Naive thymus-derived CD8-positive, alpha-beta T cell (primary cell): ENCODE data around the gene BET1L. TPM values are rescaled to one million over a fixed set of nuclear protein-coding genes. Genes with fewer than 3 reads are reported as not detected.
A peak's percentile ranks its signal among the peaks of the same experiment; 100 is the strongest.
"Not testable (repeated sequence)": the region's sequence is repeated elsewhere in the genome, so short reads cannot be mapped to it uniquely, and the experiment has no call there.

Experiments used
- ATAC-seq, 2 donors: fragments of 150-1000 bp; cut with Tn5 transposase in 1 of 2; sonication (Bioruptor Pico), chemical (Tn5 transposase) in 1 of 2; 1 replicate in 1 of 2; 2 replicates in 1 of 2; pipeline ENCODE4 v1.10.0; 2021; ENCODE audit warnings: mild to moderate bottlenecking in 2 of 2, moderate library complexity in 2 of 2
- POLR2A ChIA-PET: fragments of 350-600 bp; sonication (Branson Sonifier 250); formaldehyde crosslinking; loops from one replicate; lab custom pipeline; 2021; ENCODE audit warnings: antibody characterized with exemption; lab: Charles Lee
- DNase-seq, 10 donors: peaks; one replicate each; pipeline versions ENCODE4 v3.0.0 to v3.0.0-alpha.2; 2020 to 2022
- H3K27ac Mint-ChIP-seq, 10 donors: one replicate each; pipeline ENCODE4 v1.8.0; 2020 to 2022; ENCODE audit warnings: mild to moderate bottlenecking in 10 of 10, mixed read lengths in 10 of 10, moderate library complexity in 4 of 10, inconsistent platforms in 1 of 10
- H3K27me3 Mint-ChIP-seq, 5 donors: one replicate each; pipeline ENCODE4 v1.8.0; 2021 to 2022; ENCODE audit warnings: mixed read lengths in 5 of 5
- H3K36me3 Mint-ChIP-seq, 3 donors: one replicate each; pipeline ENCODE4 v1.8.0; 2020 to 2022; ENCODE audit warnings: mixed read lengths in 3 of 3, mild to moderate bottlenecking in 2 of 3, inconsistent platforms in 1 of 3
- H3K4me1 Mint-ChIP-seq, 4 donors: one replicate each; pipeline ENCODE4 v1.8.0; 2021 to 2022; ENCODE audit warnings: mixed read lengths in 4 of 4
- H3K4me3 Mint-ChIP-seq, 10 donors: one replicate each; pipeline ENCODE4 v1.8.0; 2020 to 2022; ENCODE audit warnings: mild to moderate bottlenecking in 10 of 10, mixed read lengths in 10 of 10, moderate library complexity in 6 of 10, inconsistent platforms in 1 of 10
- H3K9me3 Mint-ChIP-seq, 9 donors: one replicate each; pipeline ENCODE4 v1.8.0; 2020 to 2022; ENCODE audit warnings: mixed read lengths in 9 of 9, mild to moderate bottlenecking in 3 of 9, inconsistent platforms in 1 of 9, moderate library complexity in 1 of 9
- polyA plus RNA-seq, 3 donors: library from polyadenylated mRNA; unstranded; fragments of 300-500 nt; fragmentation: Illumina TruSeq; gene quantifications; one replicate each; pipeline ENCODE4 v1.2.3, GENCODE V29; 2021
- total RNA-seq, 8 experiments: library from RNA in 2 of 8; stranded (reverse) in 2 of 8; gene quantifications; one replicate each; pipeline ENCODE4 v1.2.3 and lab custom pipeline; 2021 to 2026

Gene BET1L
- total and polyA plus RNA-seq, 5 experiments from 2014 or later, result 24.0 to 122 (median 75.2) TPM

GRCh38 chr11:189843-190311, 17.3 kb downstream of the BET1L start:
- H3K36me3 Mint-ChIP-seq, H3K4me3 Mint-ChIP-seq, H3K9me3 Mint-ChIP-seq, POLR2A ChIA-PET, H3K4me1 Mint-ChIP-seq, H3K27me3 Mint-ChIP-seq, H3K27ac Mint-ChIP-seq: not testable (repeated sequence)
- ATAC-seq, result peak; percentile 28 to 66
- peak in 6 of 10 donors; percentile 8 to 53 (median 38) for DNase-seq

DNA sequence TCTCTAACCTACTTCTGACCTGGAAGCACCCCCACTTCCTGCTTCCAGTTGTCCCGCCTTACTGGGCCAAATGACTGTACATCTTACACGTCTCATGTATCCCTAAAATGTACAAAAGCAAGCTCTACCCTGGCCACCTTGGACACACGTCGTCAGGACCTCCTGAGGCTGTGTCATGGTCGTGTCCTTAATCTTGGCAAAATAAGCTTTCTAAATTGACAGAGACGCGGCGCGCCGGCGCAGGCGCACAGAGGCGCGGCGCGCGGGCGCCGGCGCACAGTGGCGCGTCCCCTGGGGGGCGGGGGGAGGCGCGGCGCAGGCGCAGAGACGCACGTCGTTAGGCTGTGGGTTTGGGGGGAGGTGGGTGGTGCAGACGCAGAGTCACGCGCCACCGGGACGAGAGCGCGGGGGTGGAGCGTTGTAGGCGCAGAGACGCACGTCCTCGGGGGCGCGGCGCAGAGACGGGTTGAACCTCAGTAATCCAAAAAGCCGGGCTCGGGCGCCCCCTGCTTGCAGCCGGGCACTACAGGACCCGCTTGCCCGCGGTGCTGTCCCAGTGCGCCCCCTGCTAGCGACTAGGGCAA, 17.9 kb downstream of the BET1L start:
- H3K27ac Mint-ChIP-seq, H3K4me3 Mint-ChIP-seq, H3K27me3 Mint-ChIP-seq, H3K36me3 Mint-ChIP-seq, H3K9me3 Mint-ChIP-seq, H3K4me1 Mint-ChIP-seq, POLR2A ChIA-PET, ATAC-seq: not testable (repeated sequence)
- peak in 3 of 10 donors; percentile 0 to 50 (median 15) for DNase-seq

DNA sequence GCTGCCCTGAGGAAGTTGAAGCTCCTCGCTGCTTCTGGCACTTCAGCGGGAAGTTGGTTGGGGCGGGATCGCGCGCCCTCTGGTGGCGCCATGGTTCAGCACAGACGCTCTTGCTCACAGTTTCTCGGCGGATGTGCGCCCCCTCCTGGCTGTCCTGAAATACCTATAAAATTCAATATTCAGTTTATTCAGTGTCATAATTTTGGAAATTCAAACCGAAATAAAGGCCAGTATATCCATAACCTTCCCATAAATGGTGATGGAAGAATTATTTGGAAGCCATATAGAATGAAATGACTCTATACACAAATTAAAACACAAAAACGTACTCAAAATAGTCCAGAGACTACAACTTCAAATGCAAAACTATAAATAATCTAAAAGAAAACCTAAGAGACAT, 27.0 kb downstream of the BET1L start:
- H3K9me3 Mint-ChIP-seq, H3K27me3 Mint-ChIP-seq, H3K36me3 Mint-ChIP-seq, POLR2A ChIA-PET, H3K27ac Mint-ChIP-seq, H3K4me3 Mint-ChIP-seq, H3K4me1 Mint-ChIP-seq, ATAC-seq: not testable (repeated sequence)
- DNase-seq, result peak in 1 of 10 donors; percentile 27

Other genes with a start within 250 kb of the BET1L start
- gene SCGB1C1, start 14.3 kb downstream of the BET1L start, total RNA-seq, result not detected
- gene SCGB1C1, start 14.3 kb downstream of the BET1L start, polyA plus RNA-seq, result not detected
- 10 to 100 TPM; 92.7 to 93.4 TPM for gene RIC8A, start 309 bp upstream of the BET1L start, total RNA-seq
- gene RIC8A, start 309 bp upstream of the BET1L start, polyA plus RNA-seq, result 10 to 100 TPM; 68.6 to 93.1 (median 76.7) TPM
- gene SIRT3, start 28.9 kb upstream of the BET1L start, total RNA-seq, result 10 to 100 TPM; 33.6 to 33.7 TPM
- gene SIRT3, start 28.9 kb upstream of the BET1L start, polyA plus RNA-seq, result 10 to 100 TPM in 2 of 3 donors, 1 to 10 TPM in 1; 6.5 to 14.6 (median 10.9) TPM
- 10 to 100 TPM; 94.4 to 99.0 TPM for gene PSMD13, start 29.6 kb upstream of the BET1L start, total RNA-seq
- 100 to 1,000 TPM; 196 to 223 (median 208) TPM for gene PSMD13, start 29.6 kb upstream of the BET1L start, polyA plus RNA-seq
- 10 to 100 TPM; 28.6 to 32.0 TPM for gene NLRP6, start 71.0 kb upstream of the BET1L start, total RNA-seq
- gene NLRP6, start 71.0 kb upstream of the BET1L start, polyA plus RNA-seq, result 10 to 100 TPM in 2 of 3 donors, 1 to 10 TPM in 1; 9.1 to 25.9 (median 19.1) TPM
- gene PGGHG, start 81.7 kb upstream of the BET1L start, total RNA-seq, result 100 to 1,000 TPM; 662 to 707 TPM
- 10 to 100 TPM in 2 of 3 donors, 1 to 10 TPM in 1; 8.1 to 14.9 (median 11.2) TPM for gene PGGHG, start 81.7 kb upstream of the BET1L start, polyA plus RNA-seq
- not detected for gene IFITM5, start 92.1 kb upstream of the BET1L start, total RNA-seq
- gene IFITM5, start 92.1 kb upstream of the BET1L start, polyA plus RNA-seq, result not detected
- gene IFITM2, start 100.4 kb upstream of the BET1L start, total RNA-seq, result 100 to 1,000 TPM; 115 to 122 TPM
- gene IFITM2, start 100.4 kb upstream of the BET1L start, polyA plus RNA-seq, result 1,000 to 10,000 TPM; 2,345 to 2,732 (median 2,362) TPM
- 10 to 100 TPM; 90.0 to 91.0 TPM for gene IFITM1, start 106.6 kb upstream of the BET1L start, total RNA-seq
- 1,000 to 10,000 TPM; 1,833 to 2,198 (median 2,135) TPM for gene IFITM1, start 106.6 kb upstream of the BET1L start, polyA plus RNA-seq
- gene IFITM3, start 113.5 kb upstream of the BET1L start, total RNA-seq, result 10 to 100 TPM; 11.3 to 11.9 TPM
- 100 to 1,000 TPM in 2 of 3 donors, 10 to 100 TPM in 1; 45.1 to 202 (median 196) TPM for gene IFITM3, start 113.5 kb upstream of the BET1L start, polyA plus RNA-seq
- under 1 TPM; 0.16 to 0.39 TPM for gene B4GALNT4, start 162.1 kb upstream of the BET1L start, total RNA-seq
- gene B4GALNT4, start 162.1 kb upstream of the BET1L start, polyA plus RNA-seq, result 1 to 10 TPM in 1 of 3 donors, not detected in 2; 1.3 TPM
- gene PKP3, start 186.8 kb upstream of the BET1L start, total RNA-seq, result under 1 TPM; 0.16 to 0.29 TPM
- under 1 TPM in 2 of 3 donors, not detected in 1; 0.15 to 0.47 TPM for gene PKP3, start 186.8 kb upstream of the BET1L start, polyA plus RNA-seq
- gene SIGIRR, start 207.6 kb upstream of the BET1L start, total RNA-seq, result 100 to 1,000 TPM; 332 to 337 TPM
- gene SIGIRR, start 207.6 kb upstream of the BET1L start, polyA plus RNA-seq, result 100 to 1,000 TPM; 195 to 233 (median 206) TPM
- 10 to 100 TPM; 70.1 to 78.6 TPM for gene ANO9, start 234.6 kb upstream of the BET1L start, total RNA-seq
- 1 to 10 TPM; 4.8 to 8.6 (median 7.3) TPM for gene ANO9, start 234.6 kb upstream of the BET1L start, polyA plus RNA-seq
- gene PTDSS2, start 242.9 kb upstream of the BET1L start, total RNA-seq, result 10 to 100 TPM; 25.9 to 30.2 TPM
- gene PTDSS2, start 242.9 kb upstream of the BET1L start, polyA plus RNA-seq, result 10 to 100 TPM in 2 of 3 donors, 1 to 10 TPM in 1; 9.0 to 13.0 (median 11.6) TPM